Astrocyte of the cerebellum (primary cell): ENCODE measurements around the gene WFDC6.

ENCODE experiments used
- DNase-seq: peaks from one replicate; pipeline ENCODE4 v3.0.0-alpha.2; 2011; ENCODE audit warnings: low read depth
- H3K4me3 ChIP-seq: 2 replicates; pipeline ENCODE4 v1.5.1; 2011; ENCODE audit warnings: mild to moderate bottlenecking, low read depth, low read length, moderate library complexity
- in situ Hi-C: cut with HindIII; loops from 2 replicates; pipeline ENCODE4 v1.10.0; 2017; ENCODE audit warnings: low sequenced_read_pairs
- TF ChIP-seq, protein P1 (sequence below): IDR thresholded peaks from 2 replicates; pipeline ENCODE4 v1.5.1; 2012; ENCODE audit warnings: low read length, low read depth, moderate library complexity, mild to moderate bottlenecking; ENCODE audit errors: missing control alignments

WFDC6 gene

DNA sequence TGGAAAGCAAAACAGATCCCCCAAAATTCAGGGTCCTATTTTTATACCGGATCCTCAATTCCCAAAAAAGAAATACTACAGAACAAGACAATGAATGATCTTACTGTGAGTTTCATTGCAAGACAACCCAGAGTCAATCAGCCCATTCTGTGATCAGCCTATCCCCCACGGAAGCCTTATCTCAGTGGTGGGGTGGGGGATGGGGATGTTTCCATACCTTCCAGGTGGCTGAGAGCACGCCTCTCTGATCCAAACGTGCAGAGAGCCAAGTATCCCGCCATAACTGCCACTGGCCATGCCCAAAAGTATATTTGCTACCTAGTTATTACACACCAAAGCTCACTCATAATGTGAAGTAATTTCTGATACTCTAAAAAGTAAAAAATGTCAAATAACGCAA is 54.6 kb downstream of the WFDC6 start:
- no peak for DNase-seq
- H3K4me3 ChIP-seq: no peak overlapping the region
- in situ Hi-C loops: no loop called here
- TF ChIP-seq, protein P1, sequence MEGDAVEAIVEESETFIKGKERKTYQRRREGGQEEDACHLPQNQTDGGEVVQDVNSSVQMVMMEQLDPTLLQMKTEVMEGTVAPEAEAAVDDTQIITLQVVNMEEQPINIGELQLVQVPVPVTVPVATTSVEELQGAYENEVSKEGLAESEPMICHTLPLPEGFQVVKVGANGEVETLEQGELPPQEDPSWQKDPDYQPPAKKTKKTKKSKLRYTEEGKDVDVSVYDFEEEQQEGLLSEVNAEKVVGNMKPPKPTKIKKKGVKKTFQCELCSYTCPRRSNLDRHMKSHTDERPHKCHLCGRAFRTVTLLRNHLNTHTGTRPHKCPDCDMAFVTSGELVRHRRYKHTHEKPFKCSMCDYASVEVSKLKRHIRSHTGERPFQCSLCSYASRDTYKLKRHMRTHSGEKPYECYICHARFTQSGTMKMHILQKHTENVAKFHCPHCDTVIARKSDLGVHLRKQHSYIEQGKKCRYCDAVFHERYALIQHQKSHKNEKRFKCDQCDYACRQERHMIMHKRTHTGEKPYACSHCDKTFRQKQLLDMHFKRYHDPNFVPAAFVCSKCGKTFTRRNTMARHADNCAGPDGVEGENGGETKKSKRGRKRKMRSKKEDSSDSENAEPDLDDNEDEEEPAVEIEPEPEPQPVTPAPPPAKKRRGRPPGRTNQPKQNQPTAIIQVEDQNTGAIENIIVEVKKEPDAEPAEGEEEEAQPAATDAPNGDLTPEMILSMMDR: no peak
